ENCODE measurements around the gene DNTTIP2. TPM values are rescaled to one million over a fixed set of nuclear protein-coding genes. Genes with fewer than 3 reads are reported as not detected.
A peak's percentile ranks its signal among the peaks of the same experiment; 100 is the strongest.
"Not testable (repeated sequence)": the region's sequence is repeated elsewhere in the genome, so short reads cannot be mapped to it uniquely, and the experiment has no call there.

The DNTTIP2 gene
- total and polyA plus RNA-seq, 2 experiments from 2014 or later = 34.4 to 43.6 TPM

GRCh38 chr1:93853940-93854339 is 25.1 kb downstream of the DNTTIP2 start:
- H2AFZ ChIP-seq = no peak overlapping the region
- H3K36me3 ChIP-seq (replicated peaks; ENCODE audit: insufficient read depth, low read depth) = no peaks in the 10 kb centered on the region
- WGBS (ENCODE audit: low lambda C conversion rate, missing lambda C conversion rate) = 99% methylated on average over 3 of the region's 3 CpGs
- H3K4me1 ChIP-seq (ENCODE audit: insufficient read depth) = no peaks in the 10 kb centered on the region
- no peak for DNase-seq (ENCODE audit: low spot score)
- no peaks in the 10 kb centered on the region for H3K27me3 ChIP-seq
- no peaks in the 10 kb centered on the region for H3K9me3 ChIP-seq (ENCODE audit: low read depth)
- H3K9me2 ChIP-seq (replicated peaks; ENCODE audit: insufficient read depth) = no peaks in the 10 kb centered on the region
- no peaks in the 10 kb centered on the region for H3K79me2 ChIP-seq
- TF ChIP-seq EZH2phosphoT487 (IDR thresholded peaks at IDR 0.05; ENCODE audit: low read depth, severe bottlenecking, unreplicated experiment) = no peak
- TF ChIP-seq CTCF (IDR thresholded peaks at IDR 0.05; ENCODE audit: poor library complexity) = no peak
- H3K4me3 ChIP-seq = no peak overlapping the region
- H4K20me1 ChIP-seq (ENCODE audit: insufficient read depth, poor library complexity, severe bottlenecking) = no peaks in the 10 kb centered on the region
- no peak overlapping the region for H3K27ac ChIP-seq
- H3K4me2 ChIP-seq = no peak overlapping the region

GRCh38 chr1:93851878-93852277 is 27.1 kb downstream of the DNTTIP2 start:
- no peaks in the 10 kb centered on the region for H3K36me3 ChIP-seq (replicated peaks; ENCODE audit: insufficient read depth, low read depth)
- H3K27me3 ChIP-seq = no peaks in the 10 kb centered on the region
- H3K27ac ChIP-seq = no peak overlapping the region
- 79% methylated on average over 1 of the region's 1 CpG for WGBS (ENCODE audit: low lambda C conversion rate, missing lambda C conversion rate)
- no peaks in the 10 kb centered on the region for H3K79me2 ChIP-seq
- peaks cover 6% of the 10 kb centered on the region for H3K4me1 ChIP-seq (ENCODE audit: insufficient read depth)
- H3K9me3 ChIP-seq (ENCODE audit: low read depth) = no peaks in the 10 kb centered on the region
- TF ChIP-seq CTCF (IDR thresholded peaks at IDR 0.05; ENCODE audit: poor library complexity) (no peak), EZH2phosphoT487 (IDR thresholded peaks at IDR 0.05; ENCODE audit: low read depth, severe bottlenecking, unreplicated experiment) (no peak), EZH2 (IDR thresholded peaks at IDR 0.05; ENCODE audit: borderline replicate concordance) (no peak)
- no peaks in the 10 kb centered on the region for H4K20me1 ChIP-seq (ENCODE audit: insufficient read depth, poor library complexity, severe bottlenecking)
- no peak overlapping the region for H3K4me3 ChIP-seq
- H3K4me2 ChIP-seq = no peak overlapping the region
- no peak overlapping the region for H2AFZ ChIP-seq
- DNase-seq (ENCODE audit: low spot score) = no peak
- no peaks in the 10 kb centered on the region for H3K9me2 ChIP-seq (replicated peaks; ENCODE audit: insufficient read depth)

- H4K20me1 ChIP-seq (ENCODE audit: insufficient read depth, poor library complexity, severe bottlenecking) = no peaks in the 10 kb centered on the region
- no peak for TF ChIP-seq EZH2 (IDR thresholded peaks at IDR 0.05; ENCODE audit: borderline replicate concordance)
- TF ChIP-seq EZH2phosphoT487 (IDR thresholded peaks at IDR 0.05; ENCODE audit: low read depth, severe bottlenecking, unreplicated experiment) = no peak
- no peak for DNase-seq (ENCODE audit: low spot score)
- H2AFZ ChIP-seq = no peak overlapping the region
- H3K36me3 ChIP-seq (replicated peaks; ENCODE audit: insufficient read depth, low read depth) = no peaks in the 10 kb centered on the region
- no peak overlapping the region for H3K27ac ChIP-seq
- peaks cover 6% of the 10 kb centered on the region for H3K4me1 ChIP-seq (ENCODE audit: insufficient read depth)
- H3K27me3 ChIP-seq = no peaks in the 10 kb centered on the region
- no peaks in the 10 kb centered on the region for H3K9me2 ChIP-seq (replicated peaks; ENCODE audit: insufficient read depth)
- no peak overlapping the region for H3K4me2 ChIP-seq
- no peaks in the 10 kb centered on the region for H3K79me2 ChIP-seq
- H3K4me3 ChIP-seq = no peak overlapping the region
- H3K9me3 ChIP-seq (ENCODE audit: low read depth) = no peaks in the 10 kb centered on the region
Observed at GRCh38 chr1:93851327-93851712, 27.7 kb downstream of the DNTTIP2 start.

DNA sequence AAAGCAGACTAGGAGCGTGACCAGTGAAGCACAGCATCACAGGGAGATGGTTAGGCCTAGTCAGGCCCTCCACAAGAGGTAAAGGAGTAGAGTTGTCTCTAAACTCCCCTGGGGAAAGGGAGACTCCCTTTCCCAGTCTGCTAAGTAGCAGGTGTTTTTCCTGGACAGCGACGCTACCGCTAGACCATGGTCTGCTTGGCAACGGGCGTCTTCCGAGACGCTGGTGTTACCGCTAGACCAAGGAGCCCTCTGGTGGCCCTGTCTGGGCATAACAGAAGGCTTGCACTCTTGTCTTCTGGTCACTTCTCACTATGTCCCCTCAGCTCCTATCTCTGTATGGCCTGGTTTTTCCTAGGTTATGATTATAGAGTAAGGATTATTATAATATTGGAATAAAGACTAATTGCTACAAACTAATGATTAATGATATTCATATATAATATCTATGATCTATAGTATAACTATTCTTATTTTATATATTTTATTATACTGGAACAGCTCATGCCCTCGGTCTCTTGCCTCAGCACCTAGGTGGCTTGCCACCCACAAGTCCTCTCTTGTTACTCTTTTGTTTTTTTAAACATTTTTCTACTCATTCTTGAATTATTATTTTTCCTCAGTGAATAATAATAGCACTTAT is 28.2 kb downstream of the DNTTIP2 start:
- not testable (repeated sequence) for H3K4me1 ChIP-seq (ENCODE audit: insufficient read depth); H3K4me3 ChIP-seq; H3K36me3 ChIP-seq (replicated peaks; ENCODE audit: insufficient read depth, low read depth); H4K20me1 ChIP-seq (ENCODE audit: insufficient read depth, poor library complexity, severe bottlenecking); H3K27ac ChIP-seq; H3K27me3 ChIP-seq; H3K79me2 ChIP-seq; H3K4me2 ChIP-seq; H3K9me2 ChIP-seq (replicated peaks; ENCODE audit: insufficient read depth); H2AFZ ChIP-seq; H3K9me3 ChIP-seq (ENCODE audit: low read depth)
- TF ChIP-seq CTCF (IDR thresholded peaks at IDR 0.05; ENCODE audit: poor library complexity) = peak; percentile 39
- peak; percentile 37 for DNase-seq (ENCODE audit: low spot score)
- WGBS (ENCODE audit: low lambda C conversion rate, missing lambda C conversion rate) = 46% methylated on average over 10 of the region's 10 CpGs

Measured in hepatocyte (in vitro differentiated cells).